Lower leg skin (tissue), 3 donors: Measurements from ENCODE around the gene LTB.

Source experiments
- CTCF ChIP-seq, 3 donors: fragments of 450-650 bp; IDR thresholded peaks; one replicate each; pipeline ENCODE4 v1.5.1; 2016; ENCODE audit warnings: antibody characterized with exemption in 3 of 3, mild to moderate bottlenecking in 3 of 3, moderate library complexity in 2 of 3
- POLR2A ChIP-seq, 2 donors: fragments of 450-650 bp; IDR thresholded peaks; one replicate each; pipeline ENCODE4 v1.6.1; 2016 to 2017; ENCODE audit warnings: antibody characterized with exemption in 2 of 2, mild to moderate bottlenecking in 1 of 2, moderate library complexity in 1 of 2

- no peak for TF ChIP-seq POLR2A (IDR thresholded peaks at IDR 0.05)
- TF ChIP-seq CTCF (IDR thresholded peaks at IDR 0.05): no peak
Measured at GRCh38 chr6:31559958-31560696, 22.1 kb downstream of the LTB start.
